GM23338 (cell line): Measurements from ENCODE around the gene IL26. TPM values are rescaled to one million over a fixed set of nuclear protein-coding genes. Genes with fewer than 3 reads are reported as not detected.

ENCODE experiments used
- ATAC-seq: fragments of 200-7000 bp; cut with Tn5 transposase; 3 replicates; pipeline ENCODE4 v1.9.1; 2020
- DNase-seq: peaks from one replicate; pipeline ENCODE4 v3.0.0-alpha.2; 2015; ENCODE audit warnings: low spot score
- H2AFZ ChIP-seq: fragments of 200-600 bp; sonication (generic); 2 replicates; pipeline ENCODE4 v1.8.0; 2016; ENCODE audit warnings: antibody characterized with exemption, mild to moderate bottlenecking, moderate library complexity
- H3F3A ChIP-seq: fragments of 200-600 bp; sonication (generic); replicated peaks from 2 replicates; pipeline ENCODE4 v1.8.0; 2017; ENCODE audit warnings: antibody characterized with exemption, mixed run types, low read depth
- H3K27ac ChIP-seq: fragments of 200-600 bp; sonication (generic); 2 replicates; pipeline ENCODE4 v1.6.1; 2016; ENCODE audit warnings: low read depth
- H3K27me3 ChIP-seq: fragments of 200-600 bp; sonication (generic); 2 replicates; pipeline ENCODE4 v1.8.0; 2016; ENCODE audit warnings: mild to moderate bottlenecking, mixed run types, moderate library complexity; ENCODE audit not compliant: insufficient read depth
- H3K36me3 ChIP-seq: fragments of 200-600 bp; sonication (generic); 2 replicates; pipeline ENCODE4 v1.8.0; 2016; ENCODE audit warnings: mild to moderate bottlenecking; ENCODE audit not compliant: insufficient read depth
- H3K4me1 ChIP-seq: fragments of 200-600 bp; sonication (generic); 2 replicates; pipeline ENCODE4 v1.8.0; 2016; ENCODE audit warnings: mild to moderate bottlenecking, moderate library complexity; ENCODE audit not compliant: insufficient read depth
- H3K4me2 ChIP-seq: fragments of 200-600 bp; sonication (generic); 2 replicates; pipeline ENCODE4 v1.7.1; 2017; ENCODE audit warnings: mixed run types
- H3K4me3 ChIP-seq: fragments of 200-600 bp; sonication (generic); 2 replicates; pipeline ENCODE4 v1.6.1; 2016; ENCODE audit warnings: mixed run types
- H3K79me2 ChIP-seq: fragments of 200-600 bp; sonication (generic); replicated peaks from 2 replicates; pipeline ENCODE4 v1.8.0; 2017; ENCODE audit warnings: mild to moderate bottlenecking; ENCODE audit not compliant: insufficient read depth
- H3K9me2 ChIP-seq: fragments of 200-600 bp; sonication (generic); 2 replicates; pipeline ENCODE4 v1.8.0; 2017; ENCODE audit not compliant: insufficient read depth
- H4K20me1 ChIP-seq: fragments of 200-600 bp; sonication (generic); replicated peaks from 2 replicates; pipeline ENCODE4 v1.8.0; 2017; ENCODE audit warnings: mild to moderate bottlenecking; ENCODE audit not compliant: insufficient read depth
- H3K27ac Mint-ChIP-seq: 2 replicates; pipeline ENCODE4 v1.8.0; 2020; ENCODE audit warnings: inconsistent platforms, mild to moderate bottlenecking, moderate library complexity, mixed read lengths
- H3K27me3 Mint-ChIP-seq: 3 replicates; pipeline ENCODE4 v1.8.0; 2022; ENCODE audit warnings: low read depth, mild to moderate bottlenecking, moderate library complexity, mixed read lengths, inconsistent platforms; ENCODE audit not compliant: insufficient read depth, poor library complexity
- H3K36me3 Mint-ChIP-seq: 3 replicates; pipeline ENCODE4 v1.8.0; 2021; ENCODE audit warnings: low read depth, mild to moderate bottlenecking, inconsistent platforms, moderate library complexity, mixed read lengths
- H3K4me1 Mint-ChIP-seq: 3 replicates; pipeline ENCODE4 v1.8.0; 2020; ENCODE audit warnings: mild to moderate bottlenecking, inconsistent platforms, mixed read lengths
- H3K4me3 Mint-ChIP-seq: 3 replicates; pipeline ENCODE4 v1.8.0; 2021; ENCODE audit warnings: moderate library complexity, mild to moderate bottlenecking, inconsistent platforms, mixed read lengths
- H3K9me3 Mint-ChIP-seq: 3 replicates; pipeline ENCODE4 v1.8.0; 2020; ENCODE audit warnings: moderate library complexity, mild to moderate bottlenecking, inconsistent platforms, mixed read lengths
- CREB1 ChIP-seq: fragments of 250-450 bp; sonication (Bioruptor Pico); IDR thresholded peaks from 2 replicates; pipeline ENCODE4 v1.5.0; 2020; ENCODE audit warnings: low read depth, mild to moderate bottlenecking, moderate library complexity
- EZH2 ChIP-seq: fragments of 200-600 bp; sonication (generic); IDR thresholded peaks from one replicate; pipeline ENCODE4 v1.8.0; 2017; ENCODE audit warnings: antibody characterized with exemption, mild to moderate bottlenecking, low read depth; ENCODE audit not compliant: unreplicated experiment
- EZH2phosphoT487 ChIP-seq: fragments of 200-600 bp; sonication (generic); IDR thresholded peaks from one replicate; pipeline ENCODE4 v1.8.1; 2018; ENCODE audit warnings: antibody characterized with exemption; ENCODE audit not compliant: unreplicated experiment
- JUNB ChIP-seq: IDR thresholded peaks from one replicate; pipeline ENCODE4 v1.6.1; 2016; ENCODE audit warnings: antibody characterized with exemption; ENCODE audit not compliant: unreplicated experiment
- POLR2AphosphoS5 ChIP-seq: IDR thresholded peaks from 2 replicates; pipeline ENCODE4 v1.6.1; 2016; ENCODE audit warnings: antibody characterized with exemption, low read depth
- ZNF114 ChIP-seq: fragments of 250-450 bp; sonication (Bioruptor Pico); IDR thresholded peaks from 2 replicates; pipeline ENCODE4 v1.5.0; 2020; ENCODE audit warnings: mild to moderate bottlenecking, moderate library complexity
- ZNF462 ChIP-seq: fragments of 250-450 bp; sonication (Bioruptor Pico); IDR thresholded peaks from 2 replicates; pipeline ENCODE4 v1.5.0; 2020; ENCODE audit warnings: mild to moderate bottlenecking, moderate library complexity
- polyA plus RNA-seq: library from polyadenylated mRNA; unstranded; fragments of >200 nt; fragmentation: Nextera tagmentation; extraction: Ambion mirVana; gene quantifications from 2 replicates; pipeline ENCODE4 v1.2.1, GENCODE V29; 2016
- total RNA-seq: library from RNA; depleted of rRNA; stranded (reverse); fragments of >200 nt; shearing (Covaris generic); gene quantifications from 2 replicates; pipeline ENCODE4 v1.2.3, GENCODE V29; 2014
- TF ChIP-seq, protein P1 (sequence below): IDR thresholded peaks from one replicate; pipeline ENCODE4 v1.6.1; 2018; ENCODE audit warnings: antibody characterized with exemption; ENCODE audit not compliant: unreplicated experiment

The IL26 gene
- total and polyA plus RNA-seq, 2 experiments from 2014 or later: not detected

DNA sequence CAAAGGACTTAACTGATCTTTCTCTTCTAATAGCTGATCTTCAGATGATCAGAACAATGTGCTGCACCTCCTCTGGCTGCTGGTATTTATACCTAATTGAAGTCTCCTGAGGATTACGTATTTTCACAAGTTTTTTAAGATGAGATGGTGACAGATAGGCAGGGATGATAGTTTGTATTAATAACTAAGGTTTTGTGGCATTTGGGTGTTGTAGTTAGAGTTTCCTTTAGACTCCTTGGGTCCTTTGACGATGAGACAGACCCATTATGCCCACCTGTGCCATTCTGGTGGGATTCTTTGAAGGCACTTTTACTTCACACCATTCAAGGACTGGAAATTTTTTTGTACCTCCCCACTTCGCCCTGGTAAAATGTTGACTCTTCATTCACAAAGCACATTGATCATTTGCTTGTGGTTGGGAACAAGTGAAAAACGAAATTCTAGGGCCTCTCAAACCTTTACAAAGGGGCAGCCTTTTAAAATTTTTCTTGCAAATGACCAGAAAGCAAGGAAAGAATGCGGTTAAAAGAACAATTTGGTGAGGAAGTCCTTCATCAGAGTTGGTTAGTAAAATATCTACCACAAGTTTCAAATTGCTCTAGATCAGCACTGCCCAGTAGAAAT lies 65.8 kb downstream of the IL26 start, which contains the start of gene IFNG:
IFNG (minus strand) TSS at position 60 of the 624 bp plus-strand sequence. CDS start 125 bp downstream, outside the sequence.
- H3K4me3 ChIP-seq: no peak within 1 kb of the TSS
- H3K27ac ChIP-seq: no peak within 1 kb of the TSS
- TF ChIP-seq ZNF114 (no peak), POLR2AphosphoS5 (no peak), EZH2phosphoT487 (no peak), ZNF462 (CRISPR knock-in tag) (no peak), EZH2 (no peak), CREB1 (CRISPR knock-in tag) (no peak), JUNB (no peak)
- TF ChIP-seq, protein P1, sequence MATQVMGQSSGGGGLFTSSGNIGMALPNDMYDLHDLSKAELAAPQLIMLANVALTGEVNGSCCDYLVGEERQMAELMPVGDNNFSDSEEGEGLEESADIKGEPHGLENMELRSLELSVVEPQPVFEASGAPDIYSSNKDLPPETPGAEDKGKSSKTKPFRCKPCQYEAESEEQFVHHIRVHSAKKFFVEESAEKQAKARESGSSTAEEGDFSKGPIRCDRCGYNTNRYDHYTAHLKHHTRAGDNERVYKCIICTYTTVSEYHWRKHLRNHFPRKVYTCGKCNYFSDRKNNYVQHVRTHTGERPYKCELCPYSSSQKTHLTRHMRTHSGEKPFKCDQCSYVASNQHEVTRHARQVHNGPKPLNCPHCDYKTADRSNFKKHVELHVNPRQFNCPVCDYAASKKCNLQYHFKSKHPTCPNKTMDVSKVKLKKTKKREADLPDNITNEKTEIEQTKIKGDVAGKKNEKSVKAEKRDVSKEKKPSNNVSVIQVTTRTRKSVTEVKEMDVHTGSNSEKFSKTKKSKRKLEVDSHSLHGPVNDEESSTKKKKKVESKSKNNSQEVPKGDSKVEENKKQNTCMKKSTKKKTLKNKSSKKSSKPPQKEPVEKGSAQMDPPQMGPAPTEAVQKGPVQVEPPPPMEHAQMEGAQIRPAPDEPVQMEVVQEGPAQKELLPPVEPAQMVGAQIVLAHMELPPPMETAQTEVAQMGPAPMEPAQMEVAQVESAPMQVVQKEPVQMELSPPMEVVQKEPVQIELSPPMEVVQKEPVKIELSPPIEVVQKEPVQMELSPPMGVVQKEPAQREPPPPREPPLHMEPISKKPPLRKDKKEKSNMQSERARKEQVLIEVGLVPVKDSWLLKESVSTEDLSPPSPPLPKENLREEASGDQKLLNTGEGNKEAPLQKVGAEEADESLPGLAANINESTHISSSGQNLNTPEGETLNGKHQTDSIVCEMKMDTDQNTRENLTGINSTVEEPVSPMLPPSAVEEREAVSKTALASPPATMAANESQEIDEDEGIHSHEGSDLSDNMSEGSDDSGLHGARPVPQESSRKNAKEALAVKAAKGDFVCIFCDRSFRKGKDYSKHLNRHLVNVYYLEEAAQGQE: no peak
- H2AFZ ChIP-seq: no peak within 1 kb of the TSS; the same call in 1 of the 2 replicates
- no peaks in the 10 kb centered on the region for H3K36me3 Mint-ChIP-seq
- DNase-seq (no peak), ATAC-seq (no peak)
- no peak within 1 kb of the TSS for H3K4me3 Mint-ChIP-seq
- H3K36me3 ChIP-seq: no peaks in the 10 kb centered on the region
- H3K4me2 ChIP-seq: no peak within 1 kb of the TSS
- H3K27me3 ChIP-seq: no peaks in the 10 kb centered on the region
- H3K79me2 ChIP-seq: no peaks in the 10 kb centered on the region
- no peaks in the 10 kb centered on the region for H3K4me1 ChIP-seq
- H3K27me3 Mint-ChIP-seq: no peaks in the 10 kb centered on the region
- H4K20me1 ChIP-seq: no peaks in the 10 kb centered on the region
- no peak within 1 kb of the TSS for H3K27ac Mint-ChIP-seq
- no peaks in the 10 kb centered on the region for H3K9me2 ChIP-seq
- H3K9me3 Mint-ChIP-seq: no peaks in the 10 kb centered on the region
- H3K4me1 Mint-ChIP-seq: no peaks in the 10 kb centered on the region
- H3F3A ChIP-seq: no peaks in the 10 kb centered on the region
